CD4-positive, alpha-beta T cell (primary cell): ENCODE measurements around the gene WRNIP1. TPM values are rescaled to one million over a fixed set of nuclear protein-coding genes. Genes with fewer than 3 reads are reported as not detected.

ENCODE experiments used
- ATAC-seq: fragments of 200-7000 bp; cut with Tn5 transposase; one replicate; pipeline ENCODE4 v1.10.0; 2022; ENCODE audit warnings: mild to moderate bottlenecking; ENCODE audit not compliant: poor library complexity
- CTCF ChIA-PET: fragments of 350-600 bp; sonication (Branson Sonifier 250); formaldehyde crosslinking; loops from one replicate; lab custom pipeline; 2021; ENCODE audit warnings: antibody characterized with exemption, inconsistent platforms; lab: Charles Lee
- POLR2A ChIA-PET: fragments of 350-600 bp; sonication (Branson Sonifier 250); formaldehyde crosslinking; loops from one replicate; lab custom pipeline; 2021; ENCODE audit warnings: antibody characterized with exemption, inconsistent platforms; lab: Charles Lee
- DNase-seq, 14 experiments: peaks; one replicate each; pipeline ENCODE4 v3.0.0-alpha.2; 2013 to 2020; ENCODE audit warnings: mixed read lengths in 2 of 14
- H3K27ac ChIP-seq, 2 donors: one replicate each; pipeline versions ENCODE4 v1.5.1 to v1.7.0; 2013; ENCODE audit warnings: low read length in 2 of 2, low read depth in 1 of 2, mild to moderate bottlenecking in 1 of 2
- H3K27me3 ChIP-seq, 2 experiments: 1 replicate in 1 of 2; 2 replicates in 1 of 2; pipeline versions ENCODE4 v1.6.1 to v1.7.0; 2013; ENCODE audit warnings: low read length in 2 of 2, control low read depth in 1 of 2, mild to moderate bottlenecking in 1 of 2, moderate library complexity in 1 of 2; ENCODE audit not compliant: insufficient read depth in 2 of 2, control insufficient read depth in 1 of 2
- H3K36me3 ChIP-seq: one replicate; pipeline ENCODE4 v1.6.1; 2013; ENCODE audit warnings: low read length, control low read depth; ENCODE audit not compliant: insufficient read depth
- H3K4me1 ChIP-seq: one replicate; pipeline ENCODE4 v1.6.1; 2013; ENCODE audit warnings: low read length, control low read depth; ENCODE audit not compliant: insufficient read depth
- H3K4me3 ChIP-seq: one replicate; pipeline ENCODE4 v1.5.1; 2013; ENCODE audit warnings: mild to moderate bottlenecking, low read length, moderate library complexity
- H3K9me3 ChIP-seq, 2 experiments: 1 replicate in 1 of 2; 2 replicates in 1 of 2; pipeline versions ENCODE4 v1.6.1 to v1.7.0; 2013; ENCODE audit warnings: low read length in 2 of 2, mild to moderate bottlenecking in 2 of 2, control low read depth in 1 of 2, moderate library complexity in 1 of 2; ENCODE audit not compliant: control insufficient read depth in 1 of 2, insufficient read depth in 1 of 2
- H3K27ac Mint-ChIP-seq: one replicate; pipeline ENCODE4 v1.8.0; 2020; ENCODE audit warnings: mixed read lengths
- H3K27me3 Mint-ChIP-seq: one replicate; pipeline ENCODE4 v1.8.0; 2021; ENCODE audit warnings: mixed read lengths
- H3K36me3 Mint-ChIP-seq: one replicate; pipeline ENCODE4 v1.8.0; 2021; ENCODE audit warnings: low read depth, mixed read lengths
- H3K4me1 Mint-ChIP-seq: one replicate; pipeline ENCODE4 v1.8.0; 2021; ENCODE audit warnings: low read depth, mixed read lengths
- H3K4me3 Mint-ChIP-seq: one replicate; pipeline ENCODE4 v1.8.0; 2020; ENCODE audit warnings: mild to moderate bottlenecking, mixed read lengths
- H3K9me3 Mint-ChIP-seq: one replicate; pipeline ENCODE4 v1.8.0; 2020; ENCODE audit warnings: mixed read lengths
- CTCF ChIP-seq: fragments of 200-600 bp; IDR thresholded peaks from one replicate; pipeline ENCODE4 v1.8.0; 2022; ENCODE audit warnings: antibody characterized with exemption, mild to moderate bottlenecking
- intact Hi-C, 2 experiments: fragments of 100-400 bp; cut with DNase I in 1 of 2; cut with micrococcal nuclease in 1 of 2; formaldehyde crosslinking; loops; one replicate each; pipeline versions ENCODE4 v1.15.1 to v1.9.0; 2023 to 2025; cut with DNase I, micrococcal nuclease
- total RNA-seq, 174 experiments: library from RNA in 2 of 174; stranded (reverse) in 2 of 174; gene quantifications; one replicate each; pipeline ENCODE4 v1.2.3 and lab custom pipeline; 2021 to 2026

WRNIP1 gene
- total RNA-seq, 2 experiments from 2014 or later: 22.4 to 25.2 TPM

- peak overlapping the region; percentile 95 for H3K4me3 Mint-ChIP-seq
- peaks cover 68% of the 10 kb centered on the region for H3K36me3 Mint-ChIP-seq
- TF ChIP-seq CTCF: no peak
- H3K27me3 ChIP-seq: no peaks in the 10 kb centered on the region
- peak overlapping the region; percentile 92 for H3K27ac Mint-ChIP-seq
- no peak overlapping the region for H3K27ac ChIP-seq
- no peaks in the 10 kb centered on the region for H3K9me3 ChIP-seq
- POLR2A ChIA-PET: interaction anchor here (0.8 to 1.2 kb wide), 5 partner anchors 10 to 220 kb away, joined by 3 to 4 read pairs (median 3); partner anchors contain the start of gene SERPINB1
- DNase-seq: no peak
- peak overlapping the region; percentile 78 for H3K4me3 ChIP-seq
- H3K9me3 Mint-ChIP-seq: no peaks in the 10 kb centered on the region
- intact Hi-C loops: loop anchor here (2.0 to 10.0 kb wide), 7 partner anchors 73 to 1254 kb away; partner anchors contain the start of genes GMDS (in 1 of the 2), SERPINB1 (in 1 of the 2) and SLC22A23 (in 1 of the 2)
- CTCF ChIA-PET: interaction anchor here (1.0 to 2.0 kb wide), 5 partner anchors 16 to 143 kb away, joined by 3 to 6 read pairs (median 3); partner anchors contain the start of gene SERPINB1
- ATAC-seq: no peak
- H3K4me1 Mint-ChIP-seq: peaks cover 76% of the 10 kb centered on the region
- H3K36me3 ChIP-seq: peaks cover 28% of the 10 kb centered on the region
- H3K27me3 Mint-ChIP-seq: no peaks in the 10 kb centered on the region
- peaks cover 34% of the 10 kb centered on the region for H3K4me1 ChIP-seq
Observed at GRCh38 chr6:2767657-2768524, 2.7 kb downstream of the WRNIP1 start.

GRCh38 chr6:2768696-2769095 lies 3.5 kb downstream of the WRNIP1 start:
- H3K9me3 Mint-ChIP-seq: no peaks in the 10 kb centered on the region
- H3K27me3 ChIP-seq: no peaks in the 10 kb centered on the region
- TF ChIP-seq CTCF: no peak
- ChIA-PET POLR2A (interaction anchor here (0.9 to 1.3 kb wide), 5 partner anchors 58 to 299 kb away, joined by 3 to 4 read pairs (median 3); partner anchors contain the start of genes RIPK1 and SERPINB1), CTCF (interaction anchor here (0.8 to 2.0 kb wide), 5 partner anchors 18 to 143 kb away, joined by 3 to 6 read pairs (median 3); partner anchors contain the start of gene SERPINB1)
- no peaks in the 10 kb centered on the region for H3K9me3 ChIP-seq
- intact Hi-C loops: loop anchor here (5.0 to 10.0 kb wide), 6 partner anchors 396 to 1254 kb away; partner anchors contain the start of genes GMDS (in 1 of the 2) and SLC22A23 (in 1 of the 2)
- H3K36me3 ChIP-seq: peaks cover 35% of the 10 kb centered on the region
- peaks cover 83% of the 10 kb centered on the region for H3K4me1 Mint-ChIP-seq
- H3K36me3 Mint-ChIP-seq: peaks cover 76% of the 10 kb centered on the region
- peaks cover 34% of the 10 kb centered on the region for H3K4me1 ChIP-seq
- no peak overlapping the region for H3K4me3 ChIP-seq
- DNase-seq: no peak
- no peak overlapping the region for H3K27ac ChIP-seq
- ATAC-seq: no peak
- H3K27ac Mint-ChIP-seq: peak overlapping the region; percentile 92
- H3K4me3 Mint-ChIP-seq: peak overlapping the region; percentile 95
- H3K27me3 Mint-ChIP-seq: no peaks in the 10 kb centered on the region

- no peaks in the 10 kb centered on the region for H3K9me3 ChIP-seq
- DNase-seq: no peak
- Mint-ChIP-seq H3K27me3 (no peaks in the 10 kb centered on the region), H3K4me3 (peak overlapping the region; percentile 13), H3K4me1 (peaks cover 83% of the 10 kb centered on the region), H3K9me3 (no peaks in the 10 kb centered on the region), H3K27ac (no peak overlapping the region), H3K36me3 (peaks cover 79% of the 10 kb centered on the region)
- ChIA-PET CTCF (interaction anchor here (0.6 to 1.6 kb wide), 2 partner anchors 20 to 118 kb away, joined by 4 to 5 read pairs; no protein-coding TSS in a partner anchor), POLR2A (interaction anchor here (0.9 to 1.3 kb wide), 4 partner anchors 70 to 298 kb away, joined by 3 to 4 read pairs (median 4); partner anchors contain the start of gene RIPK1)
- peaks cover 24% of the 10 kb centered on the region for H3K4me1 ChIP-seq
- TF ChIP-seq CTCF: no peak
- intact Hi-C loops: no loop called here
- no peak overlapping the region for H3K4me3 ChIP-seq
- ATAC-seq: no peak
- peaks cover 49% of the 10 kb centered on the region for H3K36me3 ChIP-seq
- H3K27ac ChIP-seq: no peak overlapping the region
- H3K27me3 ChIP-seq: no peaks in the 10 kb centered on the region
Observed at GRCh38 chr6:2770171-2770570, 5.0 kb downstream of the WRNIP1 start.
